Loucy (cell line): Measurements from ENCODE around the gene CLIP1.

ENCODE experiments used
- EZH2phosphoT487 ChIP-seq: fragments of 200-600 bp; IDR thresholded peaks from 2 replicates; pipeline ENCODE4 v1.6.1; 2018; ENCODE audit warnings: antibody characterized with exemption, mild to moderate bottlenecking, moderate library complexity, borderline replicate concordance
- TF ChIP-seq, protein P1 (sequence below): fragments of 200-600 bp; sonication (generic); conservative IDR thresholded peaks from 2 replicates; pipeline ENCODE4 v1.5.1; 2014; ENCODE audit warnings: mild to moderate bottlenecking, antibody characterized with exemption, low read length

DNA sequence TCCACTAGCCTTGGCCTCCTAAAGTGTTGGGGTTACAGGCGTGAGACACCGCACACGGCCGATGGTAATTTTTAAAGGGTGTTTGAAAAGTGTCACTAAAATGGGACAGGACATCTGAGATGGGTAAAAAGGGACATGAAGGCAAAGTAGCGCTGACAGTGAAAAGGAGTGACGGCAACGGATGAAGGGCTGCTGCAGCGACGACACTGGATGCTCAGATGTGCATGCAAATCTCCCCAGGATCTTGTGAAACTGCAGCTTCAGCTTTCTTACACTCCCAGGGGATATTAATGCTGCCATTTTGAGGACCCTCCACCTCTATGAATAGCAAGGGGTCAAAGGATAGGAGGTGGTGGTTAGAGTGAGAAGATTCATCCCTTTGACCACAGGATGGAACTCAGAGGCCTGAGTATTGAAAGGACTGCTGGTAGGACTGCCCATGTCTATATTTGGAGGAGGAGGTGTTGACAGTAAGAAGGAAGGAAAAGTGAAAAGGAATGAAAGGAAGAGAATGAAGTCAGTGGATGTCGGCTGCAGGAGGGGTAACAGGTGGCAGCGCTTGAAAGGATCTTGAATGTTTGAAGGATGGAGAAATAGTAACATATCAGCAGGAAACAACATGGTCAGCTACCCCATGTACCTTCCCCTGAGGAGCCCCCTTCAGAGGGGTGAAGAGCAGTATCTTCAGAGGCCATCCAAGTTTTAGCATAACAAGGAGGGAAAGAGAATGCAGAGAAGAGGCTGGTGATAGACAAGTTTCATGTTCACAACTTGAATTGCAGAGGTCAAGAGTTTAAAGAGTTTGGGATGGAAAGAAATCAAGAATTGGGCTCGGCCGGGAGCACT, 37.1 kb downstream of the CLIP1 start:
- TF ChIP-seq, protein P1, sequence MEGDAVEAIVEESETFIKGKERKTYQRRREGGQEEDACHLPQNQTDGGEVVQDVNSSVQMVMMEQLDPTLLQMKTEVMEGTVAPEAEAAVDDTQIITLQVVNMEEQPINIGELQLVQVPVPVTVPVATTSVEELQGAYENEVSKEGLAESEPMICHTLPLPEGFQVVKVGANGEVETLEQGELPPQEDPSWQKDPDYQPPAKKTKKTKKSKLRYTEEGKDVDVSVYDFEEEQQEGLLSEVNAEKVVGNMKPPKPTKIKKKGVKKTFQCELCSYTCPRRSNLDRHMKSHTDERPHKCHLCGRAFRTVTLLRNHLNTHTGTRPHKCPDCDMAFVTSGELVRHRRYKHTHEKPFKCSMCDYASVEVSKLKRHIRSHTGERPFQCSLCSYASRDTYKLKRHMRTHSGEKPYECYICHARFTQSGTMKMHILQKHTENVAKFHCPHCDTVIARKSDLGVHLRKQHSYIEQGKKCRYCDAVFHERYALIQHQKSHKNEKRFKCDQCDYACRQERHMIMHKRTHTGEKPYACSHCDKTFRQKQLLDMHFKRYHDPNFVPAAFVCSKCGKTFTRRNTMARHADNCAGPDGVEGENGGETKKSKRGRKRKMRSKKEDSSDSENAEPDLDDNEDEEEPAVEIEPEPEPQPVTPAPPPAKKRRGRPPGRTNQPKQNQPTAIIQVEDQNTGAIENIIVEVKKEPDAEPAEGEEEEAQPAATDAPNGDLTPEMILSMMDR, result no peak
- TF ChIP-seq EZH2phosphoT487, result no peak
